Ovary (tissue), 3 donors: ENCODE results near the gene ADCY1.

Experiments used
- EP300 ChIP-seq: sonication (generic); formaldehyde crosslinking; IDR thresholded peaks from one replicate; pipeline ENCODE4 v1.6.1; 2017; ENCODE audit warnings: antibody characterized with exemption
- POLR2A ChIP-seq: fragments of 450-650 bp; IDR thresholded peaks from one replicate; pipeline ENCODE4 v1.6.1; 2017; ENCODE audit warnings: antibody characterized with exemption, mild to moderate bottlenecking, moderate library complexity
- TF ChIP-seq, protein P1 (sequence below), 3 donors: fragments of 450-650 bp in 2 of 3; fragments of 200-600 bp in 1 of 3; IDR thresholded peaks; one replicate each; pipeline versions ENCODE4 v1.5.1 to v1.8.0; 2016 to 2022; ENCODE audit warnings: antibody characterized with exemption in 3 of 3, mild to moderate bottlenecking in 1 of 3
- donor health status: DM: no; HTN: no; CAD: no.

DNA sequence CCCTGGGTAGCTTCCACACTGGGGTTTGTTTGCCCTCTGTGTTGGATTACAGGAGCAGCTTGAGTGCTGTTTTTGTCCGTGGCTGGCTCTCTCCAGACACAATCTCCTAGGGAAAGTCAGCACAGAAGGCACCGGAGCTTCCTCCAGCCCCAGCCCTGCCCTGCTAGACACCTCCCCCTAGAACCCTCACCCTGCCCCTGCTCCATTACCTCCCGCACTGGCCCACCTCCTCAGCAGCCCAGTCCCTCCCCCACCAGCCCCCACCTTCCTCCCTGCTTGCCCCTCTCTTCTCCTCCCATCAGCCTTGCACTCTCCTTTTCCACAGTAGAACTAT is 130.5 kb downstream of the ADCY1 start:
- TF ChIP-seq, protein P1, sequence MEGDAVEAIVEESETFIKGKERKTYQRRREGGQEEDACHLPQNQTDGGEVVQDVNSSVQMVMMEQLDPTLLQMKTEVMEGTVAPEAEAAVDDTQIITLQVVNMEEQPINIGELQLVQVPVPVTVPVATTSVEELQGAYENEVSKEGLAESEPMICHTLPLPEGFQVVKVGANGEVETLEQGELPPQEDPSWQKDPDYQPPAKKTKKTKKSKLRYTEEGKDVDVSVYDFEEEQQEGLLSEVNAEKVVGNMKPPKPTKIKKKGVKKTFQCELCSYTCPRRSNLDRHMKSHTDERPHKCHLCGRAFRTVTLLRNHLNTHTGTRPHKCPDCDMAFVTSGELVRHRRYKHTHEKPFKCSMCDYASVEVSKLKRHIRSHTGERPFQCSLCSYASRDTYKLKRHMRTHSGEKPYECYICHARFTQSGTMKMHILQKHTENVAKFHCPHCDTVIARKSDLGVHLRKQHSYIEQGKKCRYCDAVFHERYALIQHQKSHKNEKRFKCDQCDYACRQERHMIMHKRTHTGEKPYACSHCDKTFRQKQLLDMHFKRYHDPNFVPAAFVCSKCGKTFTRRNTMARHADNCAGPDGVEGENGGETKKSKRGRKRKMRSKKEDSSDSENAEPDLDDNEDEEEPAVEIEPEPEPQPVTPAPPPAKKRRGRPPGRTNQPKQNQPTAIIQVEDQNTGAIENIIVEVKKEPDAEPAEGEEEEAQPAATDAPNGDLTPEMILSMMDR (IDR thresholded peaks at IDR 0.05), result no peak
- TF ChIP-seq POLR2A, result no peak
- TF ChIP-seq EP300, result no peak
